Loucy (cell line): ENCODE results near the gene SNX8.

ENCODE experiments used
- CTCF ChIP-seq: fragments of 200-600 bp; sonication (generic); conservative IDR thresholded peaks from 2 replicates; pipeline ENCODE4 v1.5.1; 2014; ENCODE audit warnings: mild to moderate bottlenecking, antibody characterized with exemption, low read length
- EZH2phosphoT487 ChIP-seq: fragments of 200-600 bp; IDR thresholded peaks from 2 replicates; pipeline ENCODE4 v1.6.1; 2018; ENCODE audit warnings: antibody characterized with exemption, mild to moderate bottlenecking, moderate library complexity, borderline replicate concordance

DNA sequence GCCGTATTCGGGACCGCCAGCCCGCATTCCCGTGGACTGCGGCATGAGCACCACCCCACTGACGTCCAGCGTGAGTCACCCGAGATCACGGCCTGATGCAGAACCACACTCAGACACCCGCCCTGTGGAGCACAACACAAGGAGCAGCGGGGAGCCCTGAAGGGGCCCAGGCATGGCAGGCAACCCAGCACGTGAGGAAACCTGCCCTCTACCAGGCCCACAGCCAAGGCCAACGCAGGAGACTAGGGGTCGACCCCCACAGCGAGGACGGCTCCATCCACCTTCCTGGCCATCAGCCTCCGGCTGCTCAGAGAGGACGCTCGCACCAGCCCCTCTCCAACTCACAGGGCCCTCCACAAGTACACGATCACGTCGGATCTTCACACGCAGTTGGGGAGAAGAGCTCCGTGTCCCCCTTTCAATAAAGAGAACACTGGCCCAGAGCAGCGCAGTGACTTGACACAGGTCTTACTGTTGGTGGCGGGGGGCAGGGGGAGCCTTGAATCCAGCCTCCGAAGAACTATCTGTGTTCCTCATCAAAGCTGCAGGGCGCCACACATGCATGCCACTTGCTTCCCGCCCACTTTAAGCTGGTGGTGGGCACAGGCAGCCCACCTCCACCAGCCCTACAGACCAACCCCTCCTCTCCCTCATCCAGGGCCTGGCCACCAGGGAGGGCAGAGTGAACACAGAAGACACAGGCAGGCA, 103.5 kb downstream of the SNX8 start:
- TF ChIP-seq CTCF (no peak), EZH2phosphoT487 (no peak)
